Activated T-cell treated with anti-CD3 and anti-CD28 coated beads, Interleukin-2, amount 50 U/mL, for 4 hours (primary cell): ENCODE results near the gene GEMIN4. TPM values are rescaled to one million over a fixed set of nuclear protein-coding genes. Genes with fewer than 3 reads are reported as not detected.
"Not testable (repeated sequence)": the region's sequence is repeated elsewhere in the genome, so short reads cannot be mapped to it uniquely, and the experiment has no call there.

ENCODE experiments used
- ATAC-seq, 2 donors: fragments of 200-7000 bp; cut with Tn5 transposase; one replicate each; pipeline ENCODE4 v1.10.0; 2021
- DNase-seq: peaks from one replicate; pipeline ENCODE4 v3.0.0-alpha.2; 2020
- H3K27me3 Mint-ChIP-seq: one replicate; pipeline ENCODE4 v1.8.0; 2021; ENCODE audit warnings: low read depth, mixed read lengths
- H3K36me3 Mint-ChIP-seq: one replicate; pipeline ENCODE4 v1.8.0; 2022; ENCODE audit warnings: mixed read lengths; ENCODE audit not compliant: insufficient read depth
- H3K4me1 Mint-ChIP-seq: one replicate; pipeline ENCODE4 v1.8.0; 2021; ENCODE audit warnings: low read depth, mixed read lengths
- H3K4me3 Mint-ChIP-seq: one replicate; pipeline ENCODE4 v1.8.0; 2021; ENCODE audit warnings: mild to moderate bottlenecking, moderate library complexity, mixed read lengths
- H3K9me3 Mint-ChIP-seq: one replicate; pipeline ENCODE4 v1.8.0; 2021; ENCODE audit warnings: mixed read lengths
- total RNA-seq, 3 donors: library from RNA; stranded (reverse); gene quantifications; one replicate each; pipeline ENCODE4 v1.2.1, GENCODE V29; 2021

The GEMIN4 gene
- 10 to 100 TPM; 71.6 to 86.8 (median 79.5) TPM for total RNA-seq

DNA sequence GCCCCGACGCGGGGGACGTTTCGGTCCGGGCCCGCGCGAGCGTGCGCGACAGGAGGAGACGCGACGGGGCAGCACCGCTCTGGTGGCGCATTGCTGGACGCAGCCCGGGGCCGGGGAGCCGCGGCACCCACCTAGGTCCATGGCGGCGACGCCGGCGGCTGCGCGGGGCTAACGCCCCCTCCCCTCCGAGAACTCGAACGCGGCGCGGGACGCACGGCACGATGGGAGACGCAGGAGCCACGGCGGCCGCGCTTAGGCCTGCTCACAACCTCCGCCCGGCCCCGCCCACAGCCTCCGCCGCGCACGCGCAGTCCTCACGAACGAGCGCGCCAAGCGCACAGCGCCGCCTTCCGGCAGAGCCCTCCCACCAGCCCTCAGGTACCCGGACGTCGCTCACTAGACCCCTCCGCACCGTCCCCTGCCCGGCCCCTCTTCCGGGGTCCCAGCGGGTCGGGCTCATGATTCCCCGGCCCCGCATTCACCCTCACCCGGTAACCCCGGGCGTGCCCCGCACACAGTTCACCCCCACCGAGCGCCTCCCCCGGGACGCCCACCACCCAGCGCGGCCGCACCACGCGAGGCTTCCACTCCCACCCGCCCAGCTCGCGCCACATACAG is at the start of gene GEMIN4:
GEMIN4 (minus strand) TSS at position 263 of the 618 bp plus-strand sequence; CDS start at position 141, 122 bp downstream.
- Mint-ChIP-seq H3K9me3 (no peaks in the 10 kb centered on the region), H3K4me1 (peaks cover 40% of the 10 kb centered on the region), H3K4me3 (peak within 1 kb of the TSS; percentile 98), H3K36me3 (peaks cover 17% of the 10 kb centered on the region), H3K27me3 (no peaks in the 10 kb centered on the region)
- DNase-seq (peak; percentile 99), ATAC-seq (peak; percentile 85 to 89)

- H3K9me3 Mint-ChIP-seq: no peaks in the 10 kb centered on the region
- no peak overlapping the region for H3K4me3 Mint-ChIP-seq
- no peak for ATAC-seq
- no peaks in the 10 kb centered on the region for H3K36me3 Mint-ChIP-seq
- peaks cover 2% of the 10 kb centered on the region for H3K27me3 Mint-ChIP-seq
- no peaks in the 10 kb centered on the region for H3K4me1 Mint-ChIP-seq
- no peak for DNase-seq
Measured at GRCh38 chr17:801660-802059, 49.6 kb upstream of the GEMIN4 start.

DNA sequence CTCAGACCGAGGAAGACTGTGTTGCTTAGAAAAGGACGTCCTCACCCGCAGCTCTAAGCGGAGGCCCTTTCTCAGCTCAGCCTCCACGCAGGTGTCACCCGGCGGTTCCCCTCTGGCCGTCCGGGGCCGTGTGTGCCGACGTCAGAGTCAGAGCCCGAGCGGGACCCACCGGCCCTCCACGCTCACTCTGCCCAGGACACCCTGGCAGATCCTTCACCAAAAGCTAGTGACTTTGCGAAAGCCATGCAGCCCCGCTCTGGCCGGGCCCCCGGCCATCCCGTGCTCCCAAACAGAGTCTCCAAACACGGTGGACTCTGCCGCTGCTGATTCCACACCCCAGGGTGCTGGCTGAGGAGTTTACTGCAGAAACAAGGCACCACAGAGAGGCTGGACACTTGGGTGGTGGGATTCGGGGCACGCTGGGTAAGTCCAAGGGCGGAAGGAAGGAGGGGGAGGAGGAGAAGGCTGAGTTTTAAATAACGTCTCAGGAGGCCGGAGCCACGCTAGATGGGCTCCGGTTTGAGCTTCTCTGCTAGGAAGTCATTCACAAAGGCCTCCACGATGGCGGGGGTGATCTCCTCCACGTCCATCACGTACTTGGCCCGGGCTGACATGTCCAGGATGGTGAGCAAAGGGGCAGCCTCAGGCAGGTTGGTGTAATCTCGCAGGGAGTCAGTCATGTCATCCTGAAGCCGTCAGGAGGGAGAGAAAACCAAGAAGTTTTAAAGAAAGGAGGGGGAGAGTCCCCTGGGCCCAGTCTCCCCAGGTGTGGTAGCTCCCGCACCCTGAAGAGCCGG is 48.6 kb upstream of the GEMIN4 start:
- H3K4me1 Mint-ChIP-seq: no peaks in the 10 kb centered on the region
- DNase-seq (no peak), ATAC-seq (no peak)
- H3K27me3 Mint-ChIP-seq: peaks cover 2% of the 10 kb centered on the region
- no peaks in the 10 kb centered on the region for H3K36me3 Mint-ChIP-seq
- no peak overlapping the region for H3K4me3 Mint-ChIP-seq
- no peaks in the 10 kb centered on the region for H3K9me3 Mint-ChIP-seq

DNA sequence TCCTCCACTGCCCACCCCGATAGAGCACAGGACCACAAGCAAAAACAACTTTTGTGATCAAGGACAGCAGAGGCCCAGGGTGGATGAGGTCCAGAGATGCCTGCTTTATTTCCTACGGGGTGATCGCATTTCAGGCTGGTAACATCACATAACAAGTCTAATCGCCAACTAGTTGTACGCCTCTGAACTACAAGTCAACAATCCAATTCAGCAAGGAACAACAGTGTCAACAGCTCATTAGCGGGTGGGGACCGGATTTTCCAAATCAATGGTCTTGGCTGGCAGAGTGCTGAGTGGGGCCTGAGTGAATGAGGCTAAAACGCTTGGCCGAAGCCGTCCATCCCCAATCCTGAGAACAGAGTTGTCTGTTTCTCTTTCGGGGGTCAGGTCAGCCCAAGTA is 47.2 kb upstream of the GEMIN4 start:
- Mint-ChIP-seq H3K36me3 (no peaks in the 10 kb centered on the region), H3K4me3 (no peak overlapping the region), H3K4me1 (peaks cover 5% of the 10 kb centered on the region), H3K9me3 (no peaks in the 10 kb centered on the region), H3K27me3 (peaks cover 2% of the 10 kb centered on the region)
- DNase-seq: no peak
- no peak for ATAC-seq

GRCh38 chr17:798246-798645 is 46.2 kb upstream of the GEMIN4 start:
- no peaks in the 10 kb centered on the region for H3K36me3 Mint-ChIP-seq
- H3K4me3 Mint-ChIP-seq: no peak overlapping the region
- no peak for ATAC-seq
- peaks cover 5% of the 10 kb centered on the region for H3K4me1 Mint-ChIP-seq
- no peak for DNase-seq
- H3K9me3 Mint-ChIP-seq: no peaks in the 10 kb centered on the region
- no peaks in the 10 kb centered on the region for H3K27me3 Mint-ChIP-seq

DNA sequence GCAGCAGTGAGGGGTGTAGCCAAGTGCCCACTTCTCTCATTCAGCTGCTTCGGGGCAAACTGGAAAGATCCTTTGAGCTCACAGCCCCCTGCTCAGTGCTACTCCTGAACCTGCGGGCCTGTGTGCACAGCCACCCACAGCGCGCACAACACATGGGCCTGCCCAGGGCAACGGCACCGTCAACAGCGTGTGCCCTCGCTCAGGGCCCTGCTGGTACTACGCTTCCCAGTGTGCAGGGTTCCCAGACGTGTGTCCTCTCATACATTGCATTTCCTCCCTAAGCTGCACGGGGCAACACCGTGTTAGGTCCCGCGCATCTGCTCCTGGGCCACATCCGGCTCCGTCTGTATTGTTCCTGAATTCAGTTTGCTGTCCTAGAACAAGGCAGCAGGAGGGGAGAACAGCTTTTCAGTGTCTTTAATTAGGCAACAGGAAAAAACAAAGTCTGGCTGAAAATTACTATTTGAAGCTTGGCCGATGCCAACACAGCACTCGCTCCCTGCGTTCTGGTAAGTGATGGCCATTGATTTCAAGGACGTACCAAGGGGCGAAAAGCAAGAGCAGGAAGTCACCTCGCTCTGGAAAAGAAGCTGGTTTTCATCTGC is 45.3 kb upstream of the GEMIN4 start:
- H3K4me3 Mint-ChIP-seq: no peak overlapping the region
- H3K9me3 Mint-ChIP-seq: no peaks in the 10 kb centered on the region
- H3K27me3 Mint-ChIP-seq: no peaks in the 10 kb centered on the region
- H3K4me1 Mint-ChIP-seq: peaks cover 5% of the 10 kb centered on the region
- ATAC-seq (no peak), DNase-seq (no peak)
- peaks cover 4% of the 10 kb centered on the region for H3K36me3 Mint-ChIP-seq

- no peak overlapping the region for H3K4me3 Mint-ChIP-seq
- H3K27me3 Mint-ChIP-seq: no peaks in the 10 kb centered on the region
- ATAC-seq: no peak
- H3K4me1 Mint-ChIP-seq: peaks cover 5% of the 10 kb centered on the region
- peaks cover 6% of the 10 kb centered on the region for H3K36me3 Mint-ChIP-seq
- H3K9me3 Mint-ChIP-seq: no peaks in the 10 kb centered on the region
- DNase-seq: no peak
Measured at GRCh38 chr17:796609-797008, 44.5 kb upstream of the GEMIN4 start.

GRCh38 chr17:795721-796120 is 43.7 kb upstream of the GEMIN4 start:
- peaks cover 5% of the 10 kb centered on the region for H3K4me1 Mint-ChIP-seq
- H3K4me3 Mint-ChIP-seq: no peak overlapping the region
- H3K36me3 Mint-ChIP-seq: peaks cover 14% of the 10 kb centered on the region
- H3K27me3 Mint-ChIP-seq: no peaks in the 10 kb centered on the region
- DNase-seq (no peak), ATAC-seq (no peak)
- H3K9me3 Mint-ChIP-seq: no peaks in the 10 kb centered on the region

DNA sequence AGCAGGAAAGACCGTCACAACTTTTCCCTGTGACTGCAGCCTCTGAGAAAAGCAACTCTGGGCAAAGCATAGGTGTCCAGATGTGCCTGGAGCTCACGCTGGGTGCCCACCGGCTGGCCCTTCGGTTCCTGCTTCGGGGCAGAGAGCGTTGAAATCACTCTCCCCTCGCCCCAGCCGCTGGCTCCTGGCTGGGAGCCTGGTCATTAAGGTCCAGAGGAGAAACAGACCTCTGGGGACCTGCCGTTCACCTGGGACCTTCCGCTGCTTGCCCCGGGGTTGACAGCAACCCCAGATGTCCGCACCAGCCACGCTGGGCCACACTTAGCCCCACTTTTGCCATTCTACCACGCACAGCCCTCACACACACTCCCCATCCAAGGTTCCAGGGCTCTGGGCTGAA is 43.2 kb upstream of the GEMIN4 start:
- H3K27me3 Mint-ChIP-seq: no peaks in the 10 kb centered on the region
- peaks cover 5% of the 10 kb centered on the region for H3K4me1 Mint-ChIP-seq
- ATAC-seq (no peak), DNase-seq (no peak)
- no peaks in the 10 kb centered on the region for H3K9me3 Mint-ChIP-seq
- no peak overlapping the region for H3K4me3 Mint-ChIP-seq
- H3K36me3 Mint-ChIP-seq: peaks cover 14% of the 10 kb centered on the region

- peak; percentile 66 to 71 for ATAC-seq
- peak; percentile 34 for DNase-seq
- peaks cover 16% of the 10 kb centered on the region for H3K36me3 Mint-ChIP-seq
- H3K27me3 Mint-ChIP-seq: no peaks in the 10 kb centered on the region
- H3K9me3 Mint-ChIP-seq: no peaks in the 10 kb centered on the region
- peaks cover 5% of the 10 kb centered on the region for H3K4me1 Mint-ChIP-seq
- H3K4me3 Mint-ChIP-seq: no peak overlapping the region
Measured at GRCh38 chr17:794876-795275, 42.8 kb upstream of the GEMIN4 start.

DNA sequence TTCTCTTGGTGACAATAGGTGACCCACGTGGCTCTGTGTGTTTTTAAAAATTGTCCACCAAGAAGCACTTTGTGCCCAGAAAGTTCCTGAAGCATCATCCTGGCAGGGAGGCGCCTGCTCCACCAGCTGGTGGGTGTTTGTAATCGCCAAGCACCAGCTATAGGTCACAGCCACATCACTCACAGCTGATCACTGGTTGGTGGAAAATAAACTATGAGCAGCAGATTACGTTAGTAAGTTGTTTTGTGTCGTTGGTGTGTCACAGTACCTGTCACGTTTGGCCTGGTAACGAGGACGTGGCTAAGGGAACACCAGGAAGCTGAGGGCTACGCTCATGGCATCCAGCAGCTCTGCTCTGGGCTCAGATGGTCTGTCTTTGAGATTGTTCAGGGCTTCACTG is 40.2 kb upstream of the GEMIN4 start:
- Mint-ChIP-seq H3K36me3 (peaks cover 23% of the 10 kb centered on the region), H3K4me3 (no peak overlapping the region), H3K27me3 (no peaks in the 10 kb centered on the region), H3K9me3 (no peaks in the 10 kb centered on the region), H3K4me1 (peaks cover 5% of the 10 kb centered on the region)
- ATAC-seq (no peak), DNase-seq (no peak)

- Mint-ChIP-seq H3K27me3 (no peaks in the 10 kb centered on the region), H3K4me3 (no peak overlapping the region), H3K9me3 (no peaks in the 10 kb centered on the region), H3K36me3 (peaks cover 25% of the 10 kb centered on the region), H3K4me1 (peaks cover 5% of the 10 kb centered on the region)
- ATAC-seq (no peak), DNase-seq (no peak)
Measured at GRCh38 chr17:791829-792228, 39.8 kb upstream of the GEMIN4 start.

DNA sequence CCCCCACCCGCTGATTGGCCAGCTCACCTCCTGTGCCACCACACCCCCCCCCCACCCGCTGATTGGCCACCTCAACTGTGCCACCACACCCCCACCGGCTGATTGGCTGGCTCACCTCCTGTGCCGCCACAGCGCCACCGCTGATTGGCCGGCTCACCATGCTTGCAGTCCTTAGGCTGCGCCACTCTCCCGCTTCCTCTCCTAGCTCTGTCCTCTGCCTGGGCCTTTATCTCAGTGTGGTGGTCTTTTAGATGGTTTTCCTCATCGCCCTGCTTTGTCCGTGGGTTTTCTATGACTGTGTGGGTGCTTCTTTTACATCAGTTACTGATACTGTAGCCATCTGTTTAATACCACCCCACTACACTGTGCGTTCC is 38.8 kb upstream of the GEMIN4 start:
- not testable (repeated sequence) for H3K9me3 Mint-ChIP-seq, H3K4me3 Mint-ChIP-seq, H3K4me1 Mint-ChIP-seq, H3K27me3 Mint-ChIP-seq, ATAC-seq, DNase-seq
- H3K36me3 Mint-ChIP-seq: peaks cover 25% of the 10 kb centered on the region

- ATAC-seq: peak in 1 of 2 donors; percentile 42
- not testable (repeated sequence) for H3K9me3 Mint-ChIP-seq, DNase-seq, H3K4me1 Mint-ChIP-seq, H3K4me3 Mint-ChIP-seq, H3K27me3 Mint-ChIP-seq
- peaks cover 27% of the 10 kb centered on the region for H3K36me3 Mint-ChIP-seq
Measured at GRCh38 chr17:789931-790873, 38.1 kb upstream of the GEMIN4 start.
